Stomach (tissue), 4 donors: ENCODE measurements around the gene MYO1E.

ENCODE experiments used
- CTCF ChIP-seq, 7 experiments: fragments of 450-650 bp in 4 of 7; fragments of 200-600 bp in 3 of 7; sonication (generic) in 3 of 7; IDR thresholded peaks; one replicate each; pipeline ENCODE4 v1.5.1; 2016 to 2019; ENCODE audit warnings: antibody characterized with exemption in 7 of 7, control low read depth in 2 of 7, mild to moderate bottlenecking in 1 of 7
- EP300 ChIP-seq: sonication (generic); formaldehyde crosslinking; IDR thresholded peaks from one replicate; pipeline ENCODE4 v1.6.1; 2017; ENCODE audit warnings: antibody characterized with exemption

- TF ChIP-seq EP300 = no peak
- TF ChIP-seq CTCF (IDR thresholded peaks at IDR 0.05) = no peak
Measured at GRCh38 chr15:59257140-59257539, 115.5 kb downstream of the MYO1E start.
